ENCODE results near the gene RSPRY1. TPM values are rescaled to one million over a fixed set of nuclear protein-coding genes. Genes with fewer than 3 reads are reported as not detected.

RSPRY1 gene
- total RNA-seq, 1 donor from 2014 or later, result 14.0 TPM

DNA sequence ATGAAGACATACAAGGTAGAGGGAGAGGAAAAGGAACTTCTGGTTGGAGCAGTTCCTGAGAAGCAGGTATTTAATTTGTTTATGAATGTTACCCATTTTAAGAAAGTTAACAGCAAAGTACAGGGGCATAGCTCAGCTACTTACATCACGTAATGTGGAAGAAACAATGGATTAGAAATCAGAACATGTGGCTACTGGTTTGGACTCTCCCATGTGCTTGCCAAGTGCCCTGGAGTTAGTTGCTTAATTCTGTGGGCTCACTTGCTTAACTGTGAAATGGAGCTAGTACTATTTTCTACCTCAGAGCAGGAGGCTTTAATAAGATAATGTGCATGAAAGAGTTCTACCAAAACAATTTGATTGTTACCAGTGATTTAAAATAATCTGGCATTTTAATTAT lies 27.3 kb downstream of the RSPRY1 start:
- no peak overlapping the region for H3K4me3 ChIP-seq
- intact Hi-C loops (cut with micrococcal nuclease), result no loop called here
- H3K27me3 ChIP-seq (ENCODE audit: low read depth), result no peaks in the 10 kb centered on the region
- TF ChIP-seq, protein P1, sequence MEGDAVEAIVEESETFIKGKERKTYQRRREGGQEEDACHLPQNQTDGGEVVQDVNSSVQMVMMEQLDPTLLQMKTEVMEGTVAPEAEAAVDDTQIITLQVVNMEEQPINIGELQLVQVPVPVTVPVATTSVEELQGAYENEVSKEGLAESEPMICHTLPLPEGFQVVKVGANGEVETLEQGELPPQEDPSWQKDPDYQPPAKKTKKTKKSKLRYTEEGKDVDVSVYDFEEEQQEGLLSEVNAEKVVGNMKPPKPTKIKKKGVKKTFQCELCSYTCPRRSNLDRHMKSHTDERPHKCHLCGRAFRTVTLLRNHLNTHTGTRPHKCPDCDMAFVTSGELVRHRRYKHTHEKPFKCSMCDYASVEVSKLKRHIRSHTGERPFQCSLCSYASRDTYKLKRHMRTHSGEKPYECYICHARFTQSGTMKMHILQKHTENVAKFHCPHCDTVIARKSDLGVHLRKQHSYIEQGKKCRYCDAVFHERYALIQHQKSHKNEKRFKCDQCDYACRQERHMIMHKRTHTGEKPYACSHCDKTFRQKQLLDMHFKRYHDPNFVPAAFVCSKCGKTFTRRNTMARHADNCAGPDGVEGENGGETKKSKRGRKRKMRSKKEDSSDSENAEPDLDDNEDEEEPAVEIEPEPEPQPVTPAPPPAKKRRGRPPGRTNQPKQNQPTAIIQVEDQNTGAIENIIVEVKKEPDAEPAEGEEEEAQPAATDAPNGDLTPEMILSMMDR (IDR thresholded peaks at IDR 0.05; ENCODE audit: borderline replicate concordance), result no peak
- no peaks in the 10 kb centered on the region for H3K4me1 ChIP-seq
- no peak overlapping the region for H3K27ac ChIP-seq (replicated peaks)
- peaks cover 36% of the 10 kb centered on the region for H3K9me3 ChIP-seq (replicated peaks)
- peaks cover 94% of the 10 kb centered on the region for H3K36me3 ChIP-seq
- no peak for DNase-seq

DNA sequence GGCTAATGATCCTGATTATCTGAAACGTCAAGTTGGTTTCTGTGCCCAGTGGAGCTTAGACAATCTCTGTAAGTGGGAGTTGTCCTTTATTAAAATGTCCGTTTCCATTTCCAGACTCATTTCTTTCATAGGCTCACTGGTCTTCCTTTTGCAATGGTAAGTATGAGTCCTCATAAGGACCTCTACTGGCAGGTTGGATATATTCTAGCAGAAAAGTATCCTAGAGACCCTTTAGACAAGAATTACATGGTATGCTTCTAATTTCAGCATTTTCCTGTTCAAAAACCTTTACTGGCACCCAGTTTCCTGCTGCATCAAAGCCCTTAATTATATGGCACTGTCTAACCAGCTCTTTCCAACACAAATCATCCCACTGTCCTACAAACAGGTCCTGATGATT lies 30.8 kb downstream of the RSPRY1 start:
- Histone ChIP-seq H3K36me3 (peaks cover 98% of the 10 kb centered on the region), H3K4me3 (no peak overlapping the region), H3K27me3 (ENCODE audit: low read depth) (no peaks in the 10 kb centered on the region), H3K27ac (replicated peaks) (no peak overlapping the region), H3K4me1 (no peaks in the 10 kb centered on the region), H3K9me3 (replicated peaks) (peaks cover 49% of the 10 kb centered on the region)
- intact Hi-C loops (cut with micrococcal nuclease), result no loop called here
- TF ChIP-seq, protein P1 (IDR thresholded peaks at IDR 0.05; ENCODE audit: borderline replicate concordance), result no peak
- no peak for DNase-seq

DNA sequence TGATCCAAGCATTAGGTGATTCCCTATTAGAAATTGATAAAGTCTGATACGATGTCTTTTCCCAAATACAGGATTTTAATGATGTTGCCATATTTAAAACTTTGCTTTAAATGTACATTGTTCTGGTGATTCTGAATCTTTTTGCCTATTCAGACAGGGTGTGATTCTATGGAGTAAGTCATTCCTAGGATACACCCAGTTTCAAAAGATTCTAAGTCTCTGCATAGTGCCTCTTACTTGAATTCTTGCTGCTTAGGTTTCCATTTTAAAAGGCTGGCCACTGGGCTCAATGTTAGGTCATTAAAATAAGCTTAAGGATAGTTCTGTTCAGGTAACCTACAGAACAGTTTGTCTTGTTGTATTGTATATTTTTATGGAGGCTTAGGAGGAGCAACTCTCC lies 36.9 kb downstream of the RSPRY1 start:
- intact Hi-C loops (cut with micrococcal nuclease), result no loop called here
- peaks cover 97% of the 10 kb centered on the region for H3K36me3 ChIP-seq
- no peaks in the 10 kb centered on the region for H3K4me1 ChIP-seq
- TF ChIP-seq, protein P1 (IDR thresholded peaks at IDR 0.05; ENCODE audit: borderline replicate concordance), result no peak
- no peaks in the 10 kb centered on the region for H3K27me3 ChIP-seq (ENCODE audit: low read depth)
- DNase-seq, result no peak
- H3K4me3 ChIP-seq, result no peak overlapping the region
- peaks cover 17% of the 10 kb centered on the region for H3K9me3 ChIP-seq (replicated peaks)
- no peak overlapping the region for H3K27ac ChIP-seq (replicated peaks)

DNA sequence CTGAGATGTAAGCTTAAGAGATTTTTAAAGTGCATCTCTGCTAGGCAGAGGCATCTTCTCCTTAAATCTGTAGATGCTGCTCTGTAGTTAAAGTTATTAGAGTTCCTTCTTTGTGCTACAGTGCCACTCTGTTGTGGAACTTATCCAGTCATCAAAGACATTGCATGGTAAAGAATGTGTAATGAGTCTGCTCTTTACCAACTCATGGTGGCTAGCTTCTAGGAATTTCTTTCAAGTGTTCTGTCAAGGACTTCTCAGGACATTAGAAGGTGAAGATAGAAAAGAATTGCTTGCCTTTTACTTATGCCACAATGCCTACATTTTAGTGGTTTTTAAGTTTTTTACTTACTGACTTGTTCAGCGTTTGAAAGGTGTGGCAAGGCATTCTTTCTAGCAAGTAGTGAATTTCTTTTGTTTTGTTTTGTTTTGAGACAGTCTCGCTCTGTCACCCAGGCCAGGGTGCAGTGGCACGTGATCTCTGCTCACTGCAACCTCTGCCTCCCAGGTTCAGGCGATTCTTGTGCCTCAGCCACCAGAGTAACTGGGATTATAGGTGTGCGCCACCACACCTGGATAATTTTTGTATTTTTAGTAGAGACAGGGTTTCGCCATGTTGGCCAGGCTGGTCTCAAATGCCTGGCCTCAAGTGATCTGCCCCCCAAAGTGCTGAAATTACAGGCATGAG lies 38.7 kb downstream of the RSPRY1 start:
- TF ChIP-seq, protein P1 (IDR thresholded peaks at IDR 0.05; ENCODE audit: borderline replicate concordance), result no peak
- Histone ChIP-seq H3K4me1 (no peaks in the 10 kb centered on the region), H3K27me3 (ENCODE audit: low read depth) (no peaks in the 10 kb centered on the region), H3K27ac (replicated peaks) (no peak overlapping the region), H3K36me3 (peaks cover 98% of the 10 kb centered on the region), H3K4me3 (no peak overlapping the region), H3K9me3 (replicated peaks) (peaks cover 2% of the 10 kb centered on the region)
- DNase-seq, result no peak
- intact Hi-C loops (cut with micrococcal nuclease), result no loop called here

DNA sequence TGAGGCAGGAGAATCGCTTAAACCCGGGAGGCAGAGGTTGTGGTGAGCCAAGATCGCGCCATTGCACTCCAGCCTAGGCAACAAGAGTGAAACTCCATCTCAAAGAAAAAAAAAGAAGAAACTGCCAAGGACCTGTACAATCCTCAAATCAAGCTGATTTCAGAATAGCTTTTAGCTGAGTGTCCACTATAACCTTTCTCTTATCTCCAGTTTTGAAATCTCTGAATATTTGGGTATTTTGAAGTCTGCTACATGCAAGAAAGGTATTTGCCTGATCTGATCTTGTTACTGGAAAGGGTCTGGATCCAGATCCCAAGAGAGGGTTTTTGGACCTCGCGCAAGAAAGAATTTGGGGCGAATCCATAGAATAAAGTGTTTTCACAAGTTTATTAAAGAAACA lies 39.8 kb downstream of the RSPRY1 start:
- H3K4me3 ChIP-seq, result no peak overlapping the region
- peaks cover 98% of the 10 kb centered on the region for H3K36me3 ChIP-seq
- no peak for DNase-seq
- no peaks in the 10 kb centered on the region for H3K4me1 ChIP-seq
- no peaks in the 10 kb centered on the region for H3K27me3 ChIP-seq (ENCODE audit: low read depth)
- H3K27ac ChIP-seq (replicated peaks), result no peak overlapping the region
- intact Hi-C loops (cut with micrococcal nuclease), result no loop called here
- H3K9me3 ChIP-seq (replicated peaks), result no peaks in the 10 kb centered on the region
- TF ChIP-seq, protein P1 (IDR thresholded peaks at IDR 0.05; ENCODE audit: borderline replicate concordance), result no peak

All from left ventricle myocardium inferior (tissue), 1 donor.